ENCODE data around the gene RTN1. TPM values are rescaled to one million over a fixed set of nuclear protein-coding genes. Genes with fewer than 3 reads are reported as not detected.
A peak's percentile ranks its signal among the peaks of the same experiment; 100 is the strongest.

Gene RTN1
- total RNA-seq, 2 donors from 2014 or later = 0.84 to 4.7 TPM

DNA sequence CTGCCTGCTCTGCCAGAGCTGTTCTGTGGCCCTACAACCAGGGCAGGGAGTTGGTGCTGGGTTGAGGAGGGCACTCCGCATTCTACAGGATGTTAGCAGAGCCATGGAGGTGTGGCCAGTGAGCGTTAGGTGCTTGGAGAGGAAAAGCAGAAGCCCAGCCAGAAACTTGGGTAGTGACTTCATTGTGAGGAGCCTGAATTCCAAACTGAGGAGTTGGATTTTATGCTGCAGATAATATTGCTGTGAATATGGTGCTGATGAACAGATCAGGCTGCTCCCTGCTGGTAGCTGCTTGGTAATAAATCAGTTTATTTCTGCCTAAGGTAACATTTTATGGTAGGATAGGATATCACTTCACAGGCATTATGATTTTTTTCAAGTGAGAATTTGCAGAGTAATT lies 286.8 kb downstream of the RTN1 start:
- DNase-seq = no peak
- intact Hi-C loops (cut with DNase I) = no loop called here
- TF ChIP-seq, protein P1, sequence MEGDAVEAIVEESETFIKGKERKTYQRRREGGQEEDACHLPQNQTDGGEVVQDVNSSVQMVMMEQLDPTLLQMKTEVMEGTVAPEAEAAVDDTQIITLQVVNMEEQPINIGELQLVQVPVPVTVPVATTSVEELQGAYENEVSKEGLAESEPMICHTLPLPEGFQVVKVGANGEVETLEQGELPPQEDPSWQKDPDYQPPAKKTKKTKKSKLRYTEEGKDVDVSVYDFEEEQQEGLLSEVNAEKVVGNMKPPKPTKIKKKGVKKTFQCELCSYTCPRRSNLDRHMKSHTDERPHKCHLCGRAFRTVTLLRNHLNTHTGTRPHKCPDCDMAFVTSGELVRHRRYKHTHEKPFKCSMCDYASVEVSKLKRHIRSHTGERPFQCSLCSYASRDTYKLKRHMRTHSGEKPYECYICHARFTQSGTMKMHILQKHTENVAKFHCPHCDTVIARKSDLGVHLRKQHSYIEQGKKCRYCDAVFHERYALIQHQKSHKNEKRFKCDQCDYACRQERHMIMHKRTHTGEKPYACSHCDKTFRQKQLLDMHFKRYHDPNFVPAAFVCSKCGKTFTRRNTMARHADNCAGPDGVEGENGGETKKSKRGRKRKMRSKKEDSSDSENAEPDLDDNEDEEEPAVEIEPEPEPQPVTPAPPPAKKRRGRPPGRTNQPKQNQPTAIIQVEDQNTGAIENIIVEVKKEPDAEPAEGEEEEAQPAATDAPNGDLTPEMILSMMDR (IDR thresholded peaks at IDR 0.05) = no peak

DNA sequence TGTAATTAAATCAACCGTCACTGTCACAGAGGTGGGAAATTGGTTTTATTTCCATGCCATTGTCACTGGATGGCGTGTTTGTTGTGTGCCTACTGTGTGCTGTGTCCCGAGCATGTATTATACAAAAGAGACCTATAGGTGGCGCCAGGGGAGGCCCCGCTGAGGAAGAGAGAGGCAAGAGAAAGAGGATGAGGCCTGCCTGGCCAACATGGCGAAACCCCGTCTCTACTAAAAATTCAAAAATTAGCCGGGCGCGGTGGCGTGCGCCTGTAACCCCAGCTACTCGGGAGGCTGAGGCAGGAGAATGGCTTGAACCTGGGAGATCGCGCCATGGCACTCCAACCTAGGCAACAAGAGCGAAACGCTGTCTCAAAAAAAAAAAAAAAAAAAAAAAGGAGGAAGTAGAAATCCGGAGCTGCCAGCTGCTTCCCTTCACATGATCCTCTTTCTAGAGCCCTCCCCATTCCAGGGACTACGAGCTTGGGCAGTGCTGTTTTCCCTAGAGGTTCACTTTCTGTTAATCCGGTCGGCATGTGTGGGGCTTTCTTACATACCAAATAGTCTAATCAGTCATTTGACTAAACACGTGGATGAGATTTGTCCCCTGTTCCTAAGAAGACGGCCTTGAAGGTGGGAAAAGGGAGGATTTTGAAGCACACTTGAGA lies 287.6 kb downstream of the RTN1 start:
- H3K9me3 ChIP-seq = no peaks in the 10 kb centered on the region
- TF ChIP-seq, protein P1 (IDR thresholded peaks at IDR 0.05) = no peak
- no peaks in the 10 kb centered on the region for H3K4me1 ChIP-seq
- no peaks in the 10 kb centered on the region for H3K27me3 ChIP-seq
- no peak overlapping the region for H3K27ac ChIP-seq
- no peaks in the 10 kb centered on the region for H3K36me3 ChIP-seq
- H3K4me3 ChIP-seq = no peak overlapping the region
- intact Hi-C loops (cut with DNase I) = no loop called here
- DNase-seq = no peak
- H3K9ac ChIP-seq (ENCODE audit: low read depth in 2 of 2, low read length in 2 of 2) = no peak overlapping the region

More for the DNA sequence above, 286.8 kb downstream of the RTN1 start:
- no peaks in the 10 kb centered on the region for H3K27me3 ChIP-seq
- H3K4me3 ChIP-seq = no peak overlapping the region
- H3K9ac ChIP-seq (ENCODE audit: low read depth in 2 of 2, low read length in 2 of 2) = no peak overlapping the region
- no peaks in the 10 kb centered on the region for H3K9me3 ChIP-seq
- no peak overlapping the region for H3K27ac ChIP-seq
- H3K4me1 ChIP-seq = no peaks in the 10 kb centered on the region
- H3K36me3 ChIP-seq = no peaks in the 10 kb centered on the region

DNA sequence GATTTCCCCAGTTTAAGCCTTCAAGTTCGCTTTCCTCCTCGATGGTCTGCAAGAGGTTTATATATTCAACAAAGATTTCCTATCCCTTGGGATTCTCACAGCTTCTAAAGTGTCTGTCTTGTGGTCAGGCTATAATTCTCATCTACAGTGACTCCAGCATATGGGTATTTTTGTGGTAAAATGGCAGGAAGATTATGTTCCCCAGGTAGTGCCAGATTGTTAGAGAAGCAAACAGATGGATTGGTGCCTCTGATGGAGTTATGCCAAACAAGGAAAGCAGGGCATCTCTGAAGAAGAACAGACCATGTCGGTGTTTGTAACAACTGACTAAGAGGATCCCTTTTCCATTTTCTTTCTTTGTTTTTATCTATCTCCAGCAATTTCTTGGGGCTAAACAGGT lies 288.4 kb downstream of the RTN1 start:
- no peaks in the 10 kb centered on the region for H3K4me1 ChIP-seq

DNA sequence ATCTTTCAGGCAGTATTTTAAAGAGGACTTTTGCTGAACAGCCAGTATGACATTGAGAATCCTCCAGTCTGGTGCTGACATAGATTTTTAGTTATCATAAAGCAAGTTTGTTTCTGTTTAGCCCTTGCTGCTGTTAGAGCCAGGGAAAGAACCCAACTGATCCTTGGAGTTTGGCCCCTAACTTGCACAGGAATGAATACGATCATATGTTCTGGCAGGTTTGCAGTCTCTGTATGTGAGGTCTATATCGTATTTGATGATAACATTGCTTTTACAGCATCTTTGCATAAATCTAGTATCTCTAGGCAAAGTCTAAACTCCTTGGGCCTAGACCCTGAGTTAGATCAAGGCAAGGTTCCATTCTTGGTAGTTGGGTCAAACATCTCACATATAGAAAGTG lies 289.7 kb downstream of the RTN1 start:
- Histone ChIP-seq H3K4me1 (no peaks in the 10 kb centered on the region), H3K9me3 (no peaks in the 10 kb centered on the region), H3K27me3 (no peaks in the 10 kb centered on the region), H3K27ac (no peak overlapping the region), H3K4me3 (no peak overlapping the region), H3K36me3 (no peaks in the 10 kb centered on the region), H3K9ac (ENCODE audit: low read depth in 2 of 2, low read length in 2 of 2) (no peak overlapping the region)
- TF ChIP-seq, protein P1 (IDR thresholded peaks at IDR 0.05) = no peak
- intact Hi-C loops (cut with DNase I) = no loop called here
- DNase-seq = no peak

More for the DNA sequence above, 288.4 kb downstream of the RTN1 start:
- Histone ChIP-seq H3K4me3 (no peak overlapping the region), H3K9ac (ENCODE audit: low read depth in 2 of 2, low read length in 2 of 2) (no peak overlapping the region), H3K36me3 (no peaks in the 10 kb centered on the region), H3K27me3 (no peaks in the 10 kb centered on the region), H3K9me3 (no peaks in the 10 kb centered on the region), H3K27ac (no peak overlapping the region)
- DNase-seq = no peak
- intact Hi-C loops (cut with DNase I) = no loop called here
- TF ChIP-seq, protein P1 (IDR thresholded peaks at IDR 0.05) = no peak

DNA sequence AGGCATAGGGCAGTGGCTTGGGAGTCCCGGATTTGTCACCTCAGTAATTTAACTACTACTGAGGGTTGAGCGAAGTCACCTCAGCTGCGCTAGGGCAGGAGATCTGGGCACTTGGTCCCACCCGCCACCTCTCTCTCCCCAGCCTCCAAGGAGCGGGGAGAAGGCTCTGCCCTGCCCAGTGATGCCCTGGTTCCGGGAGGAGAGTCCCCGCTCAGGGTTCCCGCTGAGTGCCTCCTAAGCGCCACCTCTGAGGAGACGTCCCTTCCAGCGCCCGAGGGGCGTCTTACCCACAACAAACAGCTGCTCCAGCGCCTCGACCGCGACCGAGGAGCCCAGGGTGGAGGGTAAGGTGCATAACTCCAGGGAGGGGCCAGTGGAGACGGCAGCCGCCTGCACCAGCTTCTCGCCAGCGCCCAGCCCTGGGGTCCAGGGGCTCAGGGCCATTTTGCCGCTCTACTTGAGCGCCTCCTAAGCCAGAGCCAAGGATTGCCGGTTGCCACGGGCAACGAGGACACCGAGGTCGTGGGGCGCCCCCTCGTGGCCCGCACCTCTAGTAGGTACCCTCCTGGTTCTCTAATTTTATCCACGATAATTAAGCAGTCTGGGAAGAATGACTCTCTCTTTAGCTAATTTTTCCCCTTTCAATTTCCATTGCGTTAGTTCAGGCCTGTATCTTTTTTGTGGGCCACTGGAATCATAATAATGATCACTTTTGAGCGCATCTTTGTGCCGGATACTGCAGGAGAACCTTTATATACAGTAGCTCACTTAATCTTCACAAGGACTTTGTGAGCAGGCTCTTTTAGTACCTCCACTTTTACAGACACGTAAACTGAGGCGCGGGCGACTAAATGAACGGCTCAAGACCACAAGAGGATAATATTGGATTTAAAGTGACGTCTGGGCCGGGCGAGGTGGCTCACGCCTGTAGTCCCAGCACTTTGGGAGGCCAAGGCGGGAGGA lies 294.0 kb downstream of the RTN1 start, which contains the start of gene CCDC175:
Gene CCDC175 (minus strand): TSS at position 481 of the 963 bp plus-strand sequence. CDS start 37 bp downstream, at position 444.
- Histone ChIP-seq H3K27ac (no peak within 1 kb of the TSS), H3K9ac (ENCODE audit: low read depth in 2 of 2, low read length in 2 of 2) (peak within 1 kb of the TSS; percentile 30 to 44), H3K9me3 (no peaks in the 10 kb centered on the region), H3K27me3 (no peaks in the 10 kb centered on the region), H3K4me1 (no peaks in the 10 kb centered on the region), H3K36me3 (no peaks in the 10 kb centered on the region), H3K4me3 (peak within 1 kb of the TSS; percentile 64)
- DNase-seq = peak; percentile 92
- intact Hi-C loops (cut with DNase I) = no loop called here
- TF ChIP-seq, protein P1 (IDR thresholded peaks at IDR 0.05) = peak; percentile 81
